ENCODE results near the gene SLC4A2. TPM values are rescaled to one million over a fixed set of nuclear protein-coding genes. Genes with fewer than 3 reads are reported as not detected.

The SLC4A2 gene
- polyA plus RNA-seq, 5 donors = 81.9 to 121 (median 103) TPM

DNA sequence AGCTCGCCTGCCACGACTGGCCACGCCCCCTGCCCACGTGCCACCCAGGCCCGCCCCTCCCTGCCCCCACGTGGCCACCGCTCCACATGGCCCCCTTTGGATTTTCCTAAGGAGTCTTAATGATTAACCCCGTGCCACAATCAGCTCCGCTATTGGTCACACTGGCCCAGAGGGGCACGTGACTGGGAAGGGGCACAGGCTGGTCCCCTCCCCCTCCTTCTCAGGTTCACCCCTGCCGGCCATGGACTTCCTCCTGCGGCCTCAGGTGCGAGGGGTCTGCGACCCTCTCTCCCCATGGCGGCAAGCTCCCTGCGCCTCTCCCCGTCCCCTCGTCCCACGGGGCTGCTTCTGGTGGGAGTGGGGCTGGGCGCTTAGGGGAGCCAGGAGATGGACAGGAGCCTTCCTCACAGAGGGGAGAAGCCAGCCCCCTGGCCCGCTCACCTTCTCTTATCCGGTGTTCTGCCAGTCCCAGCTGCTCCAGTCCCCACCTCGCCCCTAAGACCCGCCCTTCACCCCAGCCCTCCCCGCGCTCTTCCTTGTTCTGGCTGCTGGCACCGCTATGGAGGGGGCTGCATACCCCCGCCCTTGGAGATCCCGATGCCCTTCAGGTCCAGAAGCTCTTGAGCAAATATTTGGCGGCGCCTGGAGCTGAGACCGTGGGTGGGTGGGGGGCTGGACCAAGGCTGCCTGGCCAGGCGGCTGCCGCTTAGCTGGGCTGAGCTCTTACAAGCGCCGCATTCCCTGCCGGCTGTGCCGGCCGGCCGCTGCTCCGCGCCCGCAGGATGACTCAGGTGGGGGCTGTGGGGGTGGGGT is 3.2 kb downstream of the SLC4A2 start:
- peak in 1 of 2 donors; percentile 74 for DNase-seq

GRCh38 chr7:151063212-151063561 is 3.8 kb downstream of the SLC4A2 start:
- no peak for DNase-seq

DNA sequence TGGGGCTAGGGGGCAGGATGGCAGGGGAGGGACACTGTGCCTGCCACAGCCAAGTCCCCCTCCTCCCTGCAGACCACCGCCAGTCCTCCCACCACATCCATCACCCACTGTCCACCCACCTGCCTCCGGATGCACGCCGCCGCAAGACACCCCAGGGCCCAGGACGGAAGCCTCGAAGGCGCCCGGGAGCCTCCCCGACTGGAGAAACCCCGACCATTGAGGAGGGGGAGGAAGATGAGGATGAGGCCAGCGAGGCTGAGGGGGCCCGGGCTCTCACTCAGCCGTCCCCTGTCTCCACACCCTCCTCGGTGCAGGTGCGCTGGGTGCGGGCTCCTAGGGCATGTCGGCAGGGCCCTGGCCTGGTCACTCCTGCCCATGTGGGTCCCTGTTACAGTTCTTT is 5.1 kb downstream of the SLC4A2 start:
- no peak for DNase-seq

DNA sequence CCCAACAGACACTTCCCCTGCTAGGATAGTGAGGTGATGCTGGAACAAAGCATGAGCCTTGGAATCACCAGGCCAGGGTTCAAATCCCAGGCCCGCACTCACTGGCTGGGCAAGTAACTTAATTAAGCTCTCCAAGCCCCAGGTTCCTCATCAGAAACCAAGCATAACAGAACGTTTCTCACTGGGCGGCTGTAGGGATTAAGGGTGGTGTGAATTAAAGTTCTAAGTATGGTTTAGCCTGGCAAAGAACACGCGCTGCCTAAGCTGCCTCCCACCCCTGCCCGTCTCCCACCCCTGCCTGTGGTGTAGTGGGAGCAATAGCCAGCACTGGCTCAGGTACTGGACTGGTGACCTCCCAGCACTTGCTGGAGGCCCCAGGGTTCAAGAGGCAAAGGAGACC is 5.6 kb downstream of the SLC4A2 start:
- no peak for DNase-seq

DNA sequence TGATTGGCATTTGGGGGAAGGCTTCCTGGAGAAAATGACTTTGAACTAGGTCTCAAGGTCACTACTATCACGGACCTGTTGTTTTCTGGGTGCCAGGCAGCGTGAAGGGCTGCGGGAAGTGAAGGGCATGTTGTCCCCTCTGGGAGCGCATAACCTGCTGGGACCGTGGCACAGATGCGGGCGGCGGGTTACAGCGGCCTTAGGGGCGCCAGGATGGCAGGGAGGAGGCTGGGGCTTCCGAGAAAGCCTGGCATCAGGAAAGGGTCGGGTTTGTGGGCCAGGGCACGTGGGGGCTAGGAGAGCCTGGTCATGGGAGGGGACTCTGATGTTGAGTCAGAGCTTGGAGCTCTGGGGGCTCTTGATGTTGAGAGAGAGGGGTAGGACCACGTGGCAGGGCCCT is 6.1 kb downstream of the SLC4A2 start:
- no peak for DNase-seq

DNA sequence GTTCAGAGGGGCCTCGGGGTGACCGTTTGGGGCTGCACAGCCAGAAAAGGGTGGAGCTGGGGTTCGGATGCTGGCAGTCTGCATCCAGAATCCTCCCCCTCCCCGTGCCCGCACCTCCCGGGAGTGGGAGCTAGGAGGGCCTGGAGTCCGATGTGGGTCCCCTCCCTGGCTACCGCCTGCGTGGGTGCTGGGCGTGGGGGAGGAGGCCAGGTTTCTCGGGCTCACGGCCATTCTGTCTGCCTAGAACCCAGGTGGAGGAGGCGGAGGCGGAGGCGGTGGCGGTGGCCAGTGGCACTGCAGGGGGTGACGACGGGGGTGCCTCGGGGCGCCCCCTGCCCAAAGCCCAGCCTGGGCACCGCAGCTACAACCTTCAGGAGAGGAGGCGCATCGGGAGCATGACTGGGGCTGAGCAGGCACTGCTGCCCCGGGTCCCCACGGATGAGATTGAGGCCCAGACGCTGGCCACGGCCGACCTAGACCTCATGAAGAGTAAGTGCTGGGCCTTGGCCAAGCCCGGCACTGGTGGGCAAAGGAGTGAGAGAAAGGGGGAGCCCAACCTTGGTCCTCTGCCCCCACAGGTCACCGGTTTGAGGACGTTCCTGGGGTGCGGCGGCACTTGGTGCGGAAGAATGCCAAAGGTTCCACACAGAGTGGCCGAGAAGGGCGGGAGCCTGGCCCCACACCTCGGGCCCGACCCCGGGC is 7.0 kb downstream of the SLC4A2 start:
- DNase-seq = no peak

DNA sequence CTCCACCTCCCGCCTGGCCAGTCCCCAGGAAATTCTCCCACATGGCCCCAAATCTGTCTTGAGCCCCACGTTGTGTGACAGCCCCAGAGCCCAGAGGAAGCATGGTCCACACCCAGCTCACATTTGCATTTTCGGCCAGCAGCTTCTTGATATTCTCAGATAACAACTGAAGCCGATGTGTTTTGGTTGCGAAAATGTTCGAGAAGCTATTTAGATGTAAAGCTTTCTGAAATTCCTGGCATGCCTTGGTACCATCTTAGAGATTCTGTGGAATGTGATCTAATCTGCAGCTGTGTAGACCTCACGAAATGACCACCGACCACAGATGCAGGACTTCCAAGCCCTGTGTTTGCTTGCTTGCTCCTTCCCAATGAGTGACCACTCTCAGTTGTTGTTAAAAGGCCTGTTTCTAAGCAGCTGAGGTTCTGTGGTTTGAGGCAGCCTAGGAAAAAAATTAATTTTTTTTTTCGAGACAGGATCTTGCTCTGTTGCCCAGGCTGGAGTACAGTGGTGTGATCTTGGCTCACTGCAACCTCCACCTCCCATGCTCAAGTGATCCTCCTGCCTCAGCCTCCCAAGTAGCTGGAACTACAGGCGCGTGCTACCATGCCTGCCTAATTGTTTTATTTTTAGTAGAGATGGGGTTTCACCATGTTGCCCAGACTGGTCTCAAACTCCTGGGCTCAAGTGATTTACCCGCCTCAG is 8.8 kb downstream of the SLC4A2 start:
- no peak for DNase-seq

DNA sequence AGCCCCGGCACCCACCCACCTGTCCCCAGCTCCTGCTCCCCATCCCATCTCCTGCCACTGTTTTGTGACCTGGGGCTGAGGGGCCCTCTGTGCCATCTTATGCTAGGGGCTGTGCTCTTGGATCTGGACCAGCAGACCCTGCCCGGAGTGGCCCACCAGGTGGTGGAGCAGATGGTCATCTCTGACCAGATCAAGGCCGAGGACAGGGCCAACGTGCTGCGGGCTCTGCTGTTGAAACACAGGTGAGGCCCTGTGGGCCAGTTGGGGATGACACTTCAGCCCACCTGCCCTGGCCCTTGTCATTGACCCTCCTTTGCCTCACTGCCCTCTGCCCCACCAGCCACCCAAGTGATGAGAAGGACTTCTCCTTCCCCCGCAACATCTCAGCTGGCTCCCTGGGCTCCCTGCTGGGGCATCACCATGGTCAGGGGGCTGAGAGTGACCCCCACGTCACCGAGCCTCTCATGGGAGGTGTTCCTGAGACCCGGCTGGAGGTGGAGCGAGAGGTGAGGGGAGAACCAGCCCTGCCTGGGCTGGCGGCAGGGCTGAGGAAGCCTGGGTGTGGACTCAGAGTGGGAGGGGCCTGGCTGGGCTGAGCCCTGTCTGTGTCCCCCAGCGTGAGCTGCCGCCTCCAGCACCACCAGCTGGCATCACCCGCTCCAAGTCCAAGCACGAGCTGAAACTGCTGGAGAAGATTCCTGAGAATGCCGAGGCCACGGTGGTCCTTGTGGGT is 10.6 kb downstream of the SLC4A2 start:
- DNase-seq = no peak

DNA sequence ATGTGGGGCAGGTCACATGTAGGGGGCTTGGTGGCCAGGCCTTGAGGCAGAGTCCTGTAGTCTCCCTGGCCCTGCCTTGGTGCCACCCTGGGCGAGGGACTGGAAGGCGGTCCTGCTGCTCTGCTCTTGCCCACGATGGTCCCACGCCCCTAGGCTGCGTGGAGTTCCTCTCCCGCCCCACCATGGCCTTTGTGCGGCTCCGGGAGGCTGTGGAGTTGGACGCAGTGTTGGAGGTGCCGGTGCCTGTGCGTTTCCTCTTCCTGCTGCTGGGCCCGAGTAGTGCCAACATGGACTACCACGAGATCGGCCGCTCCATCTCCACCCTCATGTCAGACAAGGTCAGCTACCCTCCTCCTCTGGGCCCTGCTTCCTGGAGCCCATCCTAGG is 11.2 kb downstream of the SLC4A2 start:
- no peak for DNase-seq

DNA sequence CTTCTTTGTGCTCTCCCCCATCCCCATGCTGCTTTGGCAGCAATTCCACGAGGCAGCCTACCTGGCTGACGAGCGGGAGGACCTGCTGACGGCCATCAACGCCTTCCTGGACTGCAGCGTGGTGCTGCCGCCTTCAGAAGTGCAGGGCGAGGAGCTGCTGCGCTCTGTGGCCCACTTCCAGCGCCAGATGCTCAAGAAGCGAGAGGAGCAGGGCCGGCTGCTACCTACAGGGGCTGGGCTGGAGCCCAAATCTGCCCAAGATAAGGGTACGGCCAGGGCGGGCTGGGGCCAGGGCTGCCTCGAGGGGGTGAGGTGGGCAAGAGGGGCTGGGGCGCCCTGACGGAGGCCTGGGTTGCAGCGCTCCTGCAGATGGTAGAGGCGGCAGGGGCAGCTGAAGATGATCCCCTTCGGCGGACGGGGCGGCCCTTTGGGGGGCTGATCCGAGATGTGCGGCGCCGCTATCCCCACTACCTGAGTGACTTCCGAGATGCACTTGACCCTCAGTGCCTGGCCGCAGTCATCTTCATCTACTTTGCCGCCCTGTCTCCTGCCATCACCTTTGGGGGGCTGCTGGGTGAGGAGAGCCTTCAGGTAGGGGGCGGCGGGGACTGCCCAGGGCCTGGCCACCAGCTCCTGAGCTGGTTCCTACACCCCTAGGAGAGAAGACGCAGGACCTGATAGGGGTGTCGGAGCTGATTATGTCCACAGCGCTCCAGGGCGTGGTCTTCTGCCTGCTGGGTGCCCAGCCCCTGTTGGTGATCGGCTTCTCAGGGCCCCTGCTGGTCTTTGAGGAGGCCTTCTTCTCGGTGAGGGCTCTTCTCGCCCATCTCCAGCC is 11.9 kb downstream of the SLC4A2 start:
- no peak for DNase-seq

- no peak for DNase-seq
Measured at GRCh38 chr7:151073990-151074389, 14.6 kb downstream of the SLC4A2 start.

- DNase-seq = no peak
Measured at GRCh38 chr7:151074817-151075661, 15.7 kb downstream of the SLC4A2 start.

GRCh38 chr7:151075662-151075971 is 16.2 kb downstream of the SLC4A2 start:
- no peak for DNase-seq

DNA sequence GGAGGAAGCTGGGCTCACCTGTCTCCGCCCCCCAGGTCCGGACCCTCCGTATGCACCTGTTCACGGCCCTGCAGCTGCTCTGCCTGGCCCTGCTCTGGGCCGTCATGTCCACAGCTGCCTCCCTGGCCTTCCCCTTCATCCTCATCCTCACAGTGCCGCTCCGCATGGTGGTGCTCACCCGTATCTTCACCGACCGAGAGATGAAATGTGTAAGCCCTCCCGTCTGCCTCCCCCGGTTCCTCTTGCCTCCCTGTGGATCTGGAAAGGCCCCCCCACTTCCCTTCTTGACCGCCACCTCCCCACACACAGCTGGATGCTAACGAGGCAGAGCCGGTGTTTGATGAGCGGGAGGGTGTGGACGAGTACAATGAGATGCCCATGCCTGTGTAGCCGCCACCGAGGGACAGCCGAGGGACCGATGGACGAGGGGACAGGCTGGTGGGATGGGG is 16.6 kb downstream of the SLC4A2 start:
- DNase-seq = no peak

DNA sequence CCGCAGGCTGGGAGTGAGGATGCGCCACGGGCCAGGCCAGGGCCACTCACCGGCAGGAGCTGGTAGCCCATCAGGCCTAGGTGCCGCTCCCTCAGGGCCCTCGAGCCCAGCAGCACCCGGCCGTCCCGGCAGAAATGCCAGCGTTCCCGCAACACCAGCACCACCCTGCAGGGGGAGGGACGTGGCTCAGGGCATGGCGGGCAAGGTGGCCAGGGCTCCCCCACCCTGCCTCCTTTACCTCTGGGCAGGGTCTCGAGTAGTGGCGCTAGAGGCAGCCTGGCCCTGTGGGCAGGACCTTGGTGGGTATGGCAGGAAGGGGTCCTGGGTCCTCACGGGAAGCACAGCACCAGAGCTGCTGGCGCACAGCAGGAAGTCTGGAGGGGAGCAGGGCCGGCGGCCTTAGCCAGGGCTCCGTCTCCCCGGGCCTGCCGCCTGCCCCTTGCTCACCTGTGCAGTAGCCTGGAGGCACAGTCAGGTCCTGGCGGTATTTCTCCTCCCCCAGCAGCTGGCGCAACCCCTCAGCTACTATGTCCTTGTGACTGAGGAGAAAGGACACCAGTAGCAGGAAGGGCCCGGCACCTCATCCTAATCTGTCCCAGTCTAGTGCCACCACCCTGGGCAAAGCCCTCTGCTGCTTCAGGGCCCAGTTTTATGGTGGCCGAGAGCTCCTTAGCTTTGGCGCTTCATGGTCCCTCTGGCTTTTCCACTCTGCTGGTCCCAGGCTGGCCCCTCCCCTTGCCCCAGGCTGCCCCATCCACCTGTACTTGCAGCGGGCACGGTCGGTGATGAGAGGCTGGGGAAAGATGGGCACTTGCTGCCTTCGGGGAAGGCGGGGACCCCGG is 17.7 kb downstream of the SLC4A2 start:
- DNase-seq = no peak

DNA sequence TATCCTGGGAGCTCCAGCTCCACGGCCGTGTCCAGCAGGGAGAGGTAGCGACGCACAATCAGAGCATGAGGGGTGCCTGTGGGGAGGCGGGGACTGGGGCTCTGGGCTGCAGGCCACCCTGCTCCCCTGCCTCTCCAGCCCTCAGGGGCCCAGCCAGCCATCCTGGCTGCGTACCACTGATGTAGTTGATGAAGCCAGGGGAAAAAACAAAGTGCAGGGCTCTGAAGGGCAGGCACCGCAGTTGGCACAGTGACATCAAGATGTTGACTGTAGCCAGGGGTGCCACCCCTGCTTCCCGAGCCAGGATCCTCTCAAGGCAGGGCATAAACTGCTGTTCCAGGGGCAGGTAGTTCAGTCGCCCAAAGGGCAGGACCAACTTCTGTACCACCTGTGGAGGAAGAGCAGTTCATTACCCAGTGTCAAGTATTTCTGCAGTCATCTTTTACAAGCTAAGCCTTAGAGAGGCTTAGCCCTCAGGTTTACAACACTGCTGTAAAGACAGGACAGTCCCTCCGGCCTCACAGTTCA is 18.4 kb downstream of the SLC4A2 start:
- no peak for DNase-seq

GRCh38 chr7:151078233-151079040 is 19.0 kb downstream of the SLC4A2 start:
- DNase-seq = no peak

- no peak for DNase-seq
Measured at GRCh38 chr7:151079199-151079910, 20.0 kb downstream of the SLC4A2 start.
